ENCODE results near the gene KCNA1.
"Not testable (repeated sequence)": the region's sequence is repeated elsewhere in the genome, so short reads cannot be mapped to it uniquely, and the experiment has no call there.

The KCNA1 gene

GRCh38 chr12:4909734-4910501 is at the start of gene KCNA1:
Gene KCNA1 (plus strand): TSS chr12:4909905. CDS start chr12:4911379, 1,474 bp downstream.
- peak; percentile 25 for DNase-seq

GRCh38 chr12:4860741-4861140 is 49.0 kb upstream of the KCNA1 start:
- DNase-seq: no peak

- no peak for DNase-seq
Observed at GRCh38 chr12:4862809-4863208, 46.9 kb upstream of the KCNA1 start.

- DNase-seq: no peak
Observed at GRCh38 chr12:4864575-4864974, 45.1 kb upstream of the KCNA1 start.

- DNase-seq: no peak
Observed at GRCh38 chr12:4865246-4865645, 44.5 kb upstream of the KCNA1 start.

GRCh38 chr12:4866299-4866698 is 43.4 kb upstream of the KCNA1 start:
- no peak for DNase-seq

GRCh38 chr12:4867384-4867783 is 42.3 kb upstream of the KCNA1 start:
- no peak for DNase-seq

- DNase-seq: no peak
Observed at GRCh38 chr12:4870423-4870822, 39.3 kb upstream of the KCNA1 start.

- no peak for DNase-seq
Observed at GRCh38 chr12:4871514-4871913, 38.2 kb upstream of the KCNA1 start.

- DNase-seq: no peak
Observed at GRCh38 chr12:4873947-4874346, 35.8 kb upstream of the KCNA1 start.

GRCh38 chr12:4874671-4875070 is 35.0 kb upstream of the KCNA1 start:
- DNase-seq: no peak

- not testable (repeated sequence) for DNase-seq
Observed at GRCh38 chr12:4879481-4879880, 30.2 kb upstream of the KCNA1 start.

GRCh38 chr12:4881266-4882064 is 28.2 kb upstream of the KCNA1 start:
- no peak for DNase-seq

- DNase-seq: no peak
Observed at GRCh38 chr12:4891866-4892265, 17.8 kb upstream of the KCNA1 start.

GRCh38 chr12:4892418-4892817 is 17.3 kb upstream of the KCNA1 start:
- DNase-seq: no peak

GRCh38 chr12:4894019-4894418 is 15.7 kb upstream of the KCNA1 start:
- DNase-seq: no peak

GRCh38 chr12:4899364-4899763 is 10.3 kb upstream of the KCNA1 start:
- peak; percentile 53 for DNase-seq

- DNase-seq: no peak
Observed at GRCh38 chr12:4900327-4900726, 9.4 kb upstream of the KCNA1 start.

- DNase-seq: no peak
Observed at GRCh38 chr12:4905316-4905715, 4.4 kb upstream of the KCNA1 start.

GRCh38 chr12:4908684-4909409 is 858 bp upstream of the KCNA1 start:
- peak; percentile 77 for DNase-seq

GRCh38 chr12:4909410-4909733 is 333 bp upstream of the KCNA1 start:
- DNase-seq: peak; percentile 25

GRCh38 chr12:4910502-4911315 is 1.0 kb downstream of the KCNA1 start:
- no peak for DNase-seq

Measured in NCI-H1105 treated with DMSO at 0.1 percent for 48 hours (cell line).